Skin of body (tissue), 2 donors: Measurements from ENCODE around the gene JAKMIP1. TPM values are rescaled to one million over a fixed set of nuclear protein-coding genes. Genes with fewer than 3 reads are reported as not detected.

Source experiments
- DNase-seq: peaks from one replicate; lab custom pipeline; 2025; lab: John Stamatoyannopoulos, UW
- total RNA-seq: library from RNA; depleted of rRNA; stranded (reverse); fragments of >200 nt; gene quantifications from one replicate; pipeline ENCODE4 v1.2.3, GENCODE V29; 2014

Gene JAKMIP1
- total RNA-seq, 1 donor from 2014 or later: 0.59 TPM

DNA sequence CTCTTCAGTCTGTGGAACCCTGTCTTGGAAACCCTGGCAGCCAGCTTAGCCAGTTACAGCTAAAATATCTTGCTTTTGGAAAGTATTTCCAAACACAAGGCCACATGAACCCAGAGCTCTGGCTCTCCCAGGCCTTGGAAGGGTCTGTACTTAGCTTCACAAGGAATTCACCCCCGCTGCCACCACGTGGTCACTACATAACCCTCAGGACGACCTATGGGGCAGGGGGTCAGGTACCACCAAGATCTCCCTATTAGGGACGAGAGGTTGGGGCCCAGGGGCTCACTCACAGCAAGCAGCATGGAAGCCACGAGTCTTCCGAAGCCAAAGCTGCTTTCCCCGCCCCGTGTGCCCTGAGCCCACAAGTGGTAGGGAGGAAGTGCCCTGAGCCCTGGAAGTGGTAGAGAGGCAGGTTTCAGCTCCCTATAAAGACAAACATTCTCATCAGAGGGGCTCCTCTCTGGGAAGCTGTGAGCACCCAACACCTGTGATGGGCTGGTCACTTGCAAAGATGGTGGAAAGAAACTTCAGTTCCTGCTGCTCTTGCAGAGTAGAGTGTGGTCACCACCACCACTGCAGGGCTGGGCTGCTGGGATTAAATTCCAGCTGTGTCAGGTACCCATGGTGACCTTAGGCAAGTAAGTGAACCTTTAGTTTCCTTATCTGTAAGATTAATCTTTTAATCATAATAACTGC lies 4.7 kb upstream of the JAKMIP1 start:
- no peak for DNase-seq

GRCh38 chr4:6204098-6204497 lies 3.7 kb upstream of the JAKMIP1 start:
- DNase-seq: no peak

DNA sequence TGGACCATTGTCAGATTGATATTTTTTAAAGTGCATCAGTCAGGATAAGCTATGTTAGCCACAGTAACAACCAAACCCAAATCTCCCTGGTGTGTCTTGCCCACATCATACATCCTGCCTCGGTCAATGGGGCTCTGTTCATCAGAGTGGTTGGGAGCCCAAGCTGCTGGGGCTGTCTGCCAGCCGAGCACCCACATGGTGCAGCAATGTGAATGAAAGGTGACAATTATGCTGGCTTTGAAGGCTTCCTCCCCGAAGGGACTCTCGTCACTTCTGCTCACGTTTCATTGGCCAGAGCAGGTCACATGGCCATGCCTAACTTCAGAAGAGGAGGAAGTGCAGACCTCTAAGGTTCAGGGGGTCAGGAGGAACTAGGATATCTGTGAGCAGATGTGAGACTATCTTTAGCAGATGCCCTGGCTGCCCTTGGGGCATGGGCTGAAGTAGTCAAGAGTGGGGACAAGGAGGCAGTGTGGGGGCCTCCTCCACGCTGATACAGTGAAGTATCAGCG lies 1.3 kb upstream of the JAKMIP1 start:
- no peak for DNase-seq

DNA sequence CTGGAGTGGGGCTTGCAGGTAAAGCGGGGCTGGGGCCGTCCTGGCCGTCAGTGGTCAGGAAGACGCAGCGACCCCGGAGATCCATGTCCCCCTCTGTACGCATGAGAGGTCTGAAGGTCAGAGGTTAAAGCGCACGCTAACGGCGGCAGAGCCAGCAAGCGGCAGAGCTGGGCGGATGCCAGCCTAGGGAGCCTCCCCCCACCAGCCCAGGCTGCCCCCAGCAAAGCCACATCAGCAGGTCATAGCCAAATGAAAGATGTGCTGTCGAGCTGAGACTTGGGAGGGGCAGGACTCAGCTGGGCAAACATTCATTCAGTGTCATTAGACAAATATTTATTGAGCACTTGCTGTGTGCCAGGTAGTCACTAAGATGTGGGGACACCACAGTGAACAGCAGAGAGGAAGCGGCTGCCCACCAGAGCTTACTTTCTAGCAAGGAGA lies 593 bp upstream of the JAKMIP1 start:
- DNase-seq: no peak

DNA sequence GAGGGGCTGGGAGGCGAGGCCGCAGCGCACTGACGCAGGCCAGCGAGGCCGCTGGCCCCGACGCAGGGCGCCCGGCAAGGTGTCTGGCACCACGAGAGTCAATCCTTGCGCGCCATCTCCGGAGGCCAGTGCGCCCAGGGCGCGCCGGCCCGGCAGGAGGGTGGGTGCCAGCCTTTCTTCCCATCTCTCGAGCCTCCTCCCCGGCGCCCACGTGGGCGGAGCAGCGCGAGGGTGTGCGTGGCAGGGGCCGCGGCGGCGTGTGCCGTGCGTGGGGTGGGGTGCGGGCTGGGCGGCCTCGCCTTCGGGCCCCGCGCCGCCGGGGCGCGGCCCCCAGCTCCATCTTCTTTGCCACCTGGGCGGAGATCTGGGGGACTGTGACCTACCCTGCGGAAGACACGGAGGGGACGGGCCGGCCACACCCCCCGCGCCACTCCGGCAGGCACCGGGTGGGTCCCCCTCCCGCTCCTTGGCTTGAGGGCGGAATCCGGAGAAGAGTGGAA lies 877 bp downstream of the JAKMIP1 start:
- DNase-seq: no peak

- no peak for DNase-seq
These were observed 1.5 kb downstream of the JAKMIP1 start for GRCh38 chr4:6198768-6199421.

DNA sequence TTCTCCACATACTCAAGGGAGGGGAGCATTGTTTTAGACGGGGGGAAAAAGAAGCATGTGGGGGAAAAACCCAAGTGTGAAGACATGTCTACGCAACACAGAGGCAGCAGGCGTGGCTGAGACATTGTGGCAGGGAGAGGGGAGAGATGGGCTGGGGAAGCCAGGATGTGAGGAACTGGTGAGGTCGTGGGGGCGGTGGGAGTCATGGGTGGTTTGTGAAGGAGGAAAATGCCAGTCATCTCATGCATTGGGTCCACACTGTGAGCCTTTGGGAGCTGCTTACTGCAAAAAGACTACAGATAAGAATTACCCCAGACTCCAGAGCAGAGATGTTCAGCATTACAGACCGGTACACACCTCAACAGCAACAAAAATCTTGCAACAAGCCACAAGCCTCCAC lies 2.1 kb downstream of the JAKMIP1 start:
- no peak for DNase-seq

- DNase-seq: no peak
These were observed 2.7 kb downstream of the JAKMIP1 start for GRCh38 chr4:6197433-6198174.

GRCh38 chr4:6196871-6197270 lies 3.5 kb downstream of the JAKMIP1 start:
- no peak for DNase-seq

DNA sequence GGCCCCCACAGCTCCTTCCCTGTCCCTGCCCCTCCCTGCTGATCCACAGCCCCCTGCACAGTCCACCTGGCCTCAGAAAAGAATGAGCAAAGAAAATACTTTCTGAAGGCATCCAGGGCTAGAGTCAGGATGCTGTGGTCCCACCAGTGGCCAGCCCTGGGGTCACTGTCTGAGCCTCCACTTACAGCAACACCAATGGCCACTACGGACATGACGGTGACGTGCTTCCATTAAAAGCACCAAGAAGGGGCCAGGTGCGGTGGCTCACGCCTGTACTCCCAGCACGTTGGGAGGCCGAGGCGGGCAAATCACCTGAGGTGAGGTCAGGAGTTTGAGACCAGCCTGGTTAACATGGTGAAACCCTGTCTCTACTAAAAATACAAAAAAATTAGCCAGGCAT lies 4.0 kb downstream of the JAKMIP1 start:
- no peak for DNase-seq

- no peak for DNase-seq
These were observed 4.6 kb downstream of the JAKMIP1 start for GRCh38 chr4:6195602-6196319.

- DNase-seq: no peak
These were observed 5.7 kb downstream of the JAKMIP1 start for GRCh38 chr4:6194458-6195195.

DNA sequence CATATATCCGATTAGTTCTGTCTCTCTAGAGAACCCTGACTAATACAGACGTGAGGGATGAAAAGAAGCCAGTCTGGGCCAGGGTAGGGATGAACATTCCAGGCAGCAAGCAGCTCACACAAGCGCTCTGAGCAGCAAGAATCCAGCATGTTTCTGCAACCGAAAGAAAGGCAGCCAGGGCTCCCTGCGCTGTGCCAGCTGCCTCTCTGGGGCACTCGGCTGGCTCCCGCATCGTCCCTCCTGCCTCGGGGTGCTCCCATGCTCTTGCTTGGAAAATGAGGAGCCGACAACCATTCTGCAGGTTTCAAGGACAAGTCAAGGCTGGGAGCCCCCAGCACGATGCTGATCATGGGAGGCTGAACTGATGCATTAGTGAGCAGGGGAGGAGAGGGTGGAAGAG lies 7.0 kb downstream of the JAKMIP1 start:
- no peak for DNase-seq

DNA sequence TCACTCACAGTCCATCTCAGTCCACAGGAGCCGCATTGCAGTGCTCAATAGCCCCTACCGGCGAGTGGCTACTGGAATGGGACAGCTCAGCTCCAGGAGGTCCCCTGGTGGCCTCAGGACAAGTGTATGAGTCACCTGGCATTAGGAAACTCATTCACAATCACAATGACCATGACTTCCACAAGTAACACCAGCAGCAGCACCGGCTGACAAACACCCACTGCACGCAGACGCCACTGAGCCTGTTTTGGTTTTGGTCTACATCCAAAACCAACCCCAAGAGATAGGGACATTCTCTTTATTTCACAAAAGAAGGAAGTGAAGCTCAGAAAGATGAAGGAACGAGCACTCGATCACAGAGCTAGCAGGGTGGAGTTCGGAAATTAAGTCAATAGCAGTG lies 8.1 kb downstream of the JAKMIP1 start:
- DNase-seq: no peak

- no peak for DNase-seq
These were observed 8.8 kb downstream of the JAKMIP1 start for GRCh38 chr4:6191448-6192130.

DNA sequence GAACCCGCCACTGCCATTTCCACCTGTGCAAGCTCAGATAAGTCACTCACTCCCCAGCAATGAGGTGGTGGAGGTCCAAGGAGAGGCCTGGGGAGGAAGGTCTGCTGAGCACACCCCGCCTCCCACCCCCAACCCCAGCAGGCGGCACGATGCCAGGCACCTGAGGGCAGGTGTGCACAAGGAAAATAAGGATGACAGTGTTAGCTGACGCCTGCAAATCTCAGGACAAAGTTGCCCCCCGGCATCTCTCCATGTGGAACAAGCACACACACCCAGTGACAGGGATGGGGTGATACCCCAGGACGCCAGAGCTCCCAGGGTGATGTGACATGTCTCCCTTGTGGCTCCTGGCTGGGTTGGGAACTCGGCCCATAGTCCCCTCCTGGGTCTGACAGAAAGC lies 9.9 kb downstream of the JAKMIP1 start:
- no peak for DNase-seq

GRCh38 chr4:6189511-6189910 lies 10.8 kb downstream of the JAKMIP1 start:
- no peak for DNase-seq

GRCh38 chr4:6188687-6189305 lies 11.6 kb downstream of the JAKMIP1 start:
- no peak for DNase-seq

DNA sequence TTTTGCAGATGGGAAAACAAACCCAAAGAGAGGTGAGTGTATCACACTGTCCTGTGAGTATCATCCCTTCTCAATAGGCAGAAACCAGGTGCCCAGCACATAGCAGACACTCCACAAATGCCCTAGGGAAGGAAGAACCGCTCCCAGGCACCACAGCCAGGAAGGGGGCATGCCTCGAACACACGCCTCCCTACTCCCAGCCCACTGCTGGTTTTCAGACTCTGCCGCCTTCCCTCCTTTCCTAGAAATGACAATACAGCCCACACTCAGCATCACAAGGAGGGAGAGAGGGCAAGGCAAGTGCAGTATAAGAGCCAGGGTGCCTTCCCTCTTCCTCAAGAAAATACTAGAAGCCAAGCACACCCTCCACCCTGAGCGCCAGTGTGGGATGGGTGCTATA lies 16.2 kb downstream of the JAKMIP1 start:
- no peak for DNase-seq

GRCh38 chr4:6183740-6184139 lies 16.6 kb downstream of the JAKMIP1 start:
- DNase-seq: no peak
